ENCODE measurements around the gene UROS.

UROS gene

GRCh38 chr10:125781374-125781773 lies 41.7 kb downstream of the UROS start:
- Histone ChIP-seq H3K9me2 (replicated peaks; ENCODE audit: control insufficient read depth, low read length) (no peaks in the 10 kb centered on the region), H3K27ac (ENCODE audit: low read depth, low read length) (no peak overlapping the region), H3K79me2 (ENCODE audit: control insufficient read depth, low read length) (no peaks in the 10 kb centered on the region), H3F3A (ENCODE audit: control insufficient read depth, insufficient read depth) (no peaks in the 10 kb centered on the region), H3K9me3 (ENCODE audit: control insufficient read depth, insufficient read depth, low read length) (no peaks in the 10 kb centered on the region), H3K4me3 (ENCODE audit: low read length) (no peak overlapping the region), H3K4me1 (ENCODE audit: control insufficient read depth, low read length) (peaks cover 5% of the 10 kb centered on the region; the same call in 1 of the 2 replicates), H3K36me3 (ENCODE audit: control insufficient read depth, low read length) (no peaks in the 10 kb centered on the region), H3K4me2 (ENCODE audit: low read length) (no peak overlapping the region), H4K20me1 (ENCODE audit: control insufficient read depth, insufficient read depth, low read depth, low read length) (no peaks in the 10 kb centered on the region), H3K27me3 (ENCODE audit: control insufficient read depth, low read length) (no peaks in the 10 kb centered on the region)
- TF ChIP-seq EZH2phosphoT487 (IDR thresholded peaks at IDR 0.05; ENCODE audit: borderline replicate concordance, low read length) = no peak
- no peak for TF ChIP-seq CTCF (IDR thresholded peaks at IDR 0.05; ENCODE audit: low read depth, low read length, poor library complexity, severe bottlenecking)

- no peak overlapping the region for H3K4me2 ChIP-seq (ENCODE audit: low read length)
Measured at GRCh38 chr10:125779403-125780327, 43.4 kb downstream of the UROS start.

GRCh38 chr10:125778556-125778955 lies 44.5 kb downstream of the UROS start:
- H3K4me2 ChIP-seq (ENCODE audit: low read length) = no peak overlapping the region
- no peaks in the 10 kb centered on the region for H3K79me2 ChIP-seq (ENCODE audit: control insufficient read depth, low read length)
- H3K4me3 ChIP-seq (ENCODE audit: low read length) = no peak overlapping the region
- H3K9me2 ChIP-seq (replicated peaks; ENCODE audit: control insufficient read depth, low read length) = no peaks in the 10 kb centered on the region
- H3K27ac ChIP-seq (ENCODE audit: low read depth, low read length) = no peak overlapping the region
- no peaks in the 10 kb centered on the region for H3K9me3 ChIP-seq (ENCODE audit: control insufficient read depth, insufficient read depth, low read length)
- H3K4me1 ChIP-seq (ENCODE audit: control insufficient read depth, low read length) = no peaks in the 10 kb centered on the region
- no peaks in the 10 kb centered on the region for H4K20me1 ChIP-seq (ENCODE audit: control insufficient read depth, insufficient read depth, low read depth, low read length)
- TF ChIP-seq CTCF (IDR thresholded peaks at IDR 0.05; ENCODE audit: low read depth, low read length, poor library complexity, severe bottlenecking) (no peak), EZH2phosphoT487 (IDR thresholded peaks at IDR 0.05; ENCODE audit: borderline replicate concordance, low read length) (no peak)
- no peaks in the 10 kb centered on the region for H3K36me3 ChIP-seq (ENCODE audit: control insufficient read depth, low read length)
- no peaks in the 10 kb centered on the region for H3K27me3 ChIP-seq (ENCODE audit: control insufficient read depth, low read length)
- no peaks in the 10 kb centered on the region for H3F3A ChIP-seq (ENCODE audit: control insufficient read depth, insufficient read depth)

More at GRCh38 chr10:125779403-125780327, 43.4 kb downstream of the UROS start:
- H3K27ac ChIP-seq (ENCODE audit: low read depth, low read length) = no peak overlapping the region
- H3F3A ChIP-seq (ENCODE audit: control insufficient read depth, insufficient read depth) = no peaks in the 10 kb centered on the region
- no peaks in the 10 kb centered on the region for H3K36me3 ChIP-seq (ENCODE audit: control insufficient read depth, low read length)
- H3K4me1 ChIP-seq (ENCODE audit: control insufficient read depth, low read length) = peaks cover 5% of the 10 kb centered on the region; the same call in 1 of the 2 replicates
- H3K79me2 ChIP-seq (ENCODE audit: control insufficient read depth, low read length) = no peaks in the 10 kb centered on the region
- H4K20me1 ChIP-seq (ENCODE audit: control insufficient read depth, insufficient read depth, low read depth, low read length) = no peaks in the 10 kb centered on the region
- H3K4me3 ChIP-seq (ENCODE audit: low read length) = no peak overlapping the region
- no peak for TF ChIP-seq CTCF (IDR thresholded peaks at IDR 0.05; ENCODE audit: low read depth, low read length, poor library complexity, severe bottlenecking)
- no peak for TF ChIP-seq EZH2phosphoT487 (IDR thresholded peaks at IDR 0.05; ENCODE audit: borderline replicate concordance, low read length)
- no peaks in the 10 kb centered on the region for H3K9me2 ChIP-seq (replicated peaks; ENCODE audit: control insufficient read depth, low read length)
- no peaks in the 10 kb centered on the region for H3K9me3 ChIP-seq (ENCODE audit: control insufficient read depth, insufficient read depth, low read length)
- no peaks in the 10 kb centered on the region for H3K27me3 ChIP-seq (ENCODE audit: control insufficient read depth, low read length)
